Ramos (cell line): ENCODE data around the gene IGSF11.
"Not testable (repeated sequence)": the region's sequence is repeated elsewhere in the genome, so short reads cannot be mapped to it uniquely, and the experiment has no call there.

Source experiments
- in situ Hi-C: fragments of 300-500 bp; cut with MboI; formaldehyde crosslinking; loops from one replicate; pipeline ENCODE4 v1.14.3; 2022; ENCODE audit warnings: low sequenced_read_pairs; ENCODE audit not compliant: unreplicated experiment

The IGSF11 gene

GRCh38 chr3:118890206-118890605 is 144.4 kb downstream of the IGSF11 start:
- in situ Hi-C loops = loop anchor here (25.0 kb wide), 3 partner anchors 197 to 797 kb away; partner anchors contain the start of genes B4GALT4 and COX17

GRCh38 chr3:118889691-118890090 is 145.0 kb downstream of the IGSF11 start:
- in situ Hi-C loops = loop anchor here (25.0 kb wide), 3 partner anchors 198 to 798 kb away; partner anchors contain the start of genes B4GALT4 and COX17

- in situ Hi-C loops = loop anchor here (25.0 kb wide), 3 partner anchors 201 to 801 kb away; partner anchors contain the start of genes B4GALT4 and COX17
Observed at GRCh38 chr3:118886708-118887107, 147.9 kb downstream of the IGSF11 start.

DNA sequence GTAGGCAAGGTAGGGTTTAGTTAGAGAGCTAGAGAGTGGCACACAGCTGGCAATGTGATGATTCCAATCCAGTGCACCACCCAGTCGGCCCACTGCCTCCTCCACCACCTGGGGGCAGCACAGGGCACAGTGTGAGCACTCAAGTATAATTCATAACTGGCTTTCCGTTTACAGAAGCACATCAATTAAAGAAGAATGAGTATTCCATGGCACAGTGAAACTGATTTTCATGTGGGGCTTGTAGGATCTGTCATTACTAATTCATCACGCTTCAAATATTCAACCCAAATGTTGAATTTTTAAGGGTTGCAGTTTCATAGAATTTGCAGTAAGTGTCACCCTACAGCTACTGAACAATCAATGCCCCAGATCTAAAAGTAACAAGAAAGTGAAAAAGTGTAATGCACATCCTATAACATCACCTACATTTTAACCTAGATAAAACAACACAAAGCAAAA is 149.9 kb downstream of the IGSF11 start:
- in situ Hi-C loops = loop anchor here (25.0 kb wide), 3 partner anchors 203 to 803 kb away; partner anchors contain the start of genes B4GALT4 and COX17

DNA sequence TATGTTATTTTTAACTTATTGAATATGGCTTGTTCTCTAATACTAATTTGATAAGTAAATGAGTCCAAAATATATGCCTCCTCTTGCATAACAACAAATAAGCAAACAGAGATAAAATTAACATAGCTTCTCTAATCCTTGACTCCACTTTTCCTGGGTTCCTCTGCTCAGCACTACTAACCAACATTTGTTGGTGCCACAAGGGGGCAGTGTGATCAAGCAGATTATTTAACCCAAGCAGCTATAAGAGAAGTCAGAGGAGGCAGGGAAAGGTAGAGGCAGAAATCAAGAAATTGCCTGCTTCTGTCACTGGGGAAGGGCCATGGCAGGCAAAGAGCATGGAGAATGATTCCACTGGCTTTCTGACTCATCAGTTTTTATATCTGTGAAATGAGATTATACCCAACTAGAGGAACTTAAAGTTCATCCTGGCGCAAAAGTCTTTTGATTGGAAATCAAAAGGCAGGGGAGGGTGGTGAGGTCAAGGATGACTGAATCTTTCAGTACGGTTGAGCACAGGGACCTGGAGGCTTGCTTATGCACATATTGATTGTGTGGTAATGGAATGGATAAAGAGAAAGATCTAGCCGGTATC is 152.2 kb downstream of the IGSF11 start:
- in situ Hi-C loops = loop anchor here (25.0 kb wide), 3 partner anchors 205 to 805 kb away; partner anchors contain the start of genes B4GALT4 and COX17

DNA sequence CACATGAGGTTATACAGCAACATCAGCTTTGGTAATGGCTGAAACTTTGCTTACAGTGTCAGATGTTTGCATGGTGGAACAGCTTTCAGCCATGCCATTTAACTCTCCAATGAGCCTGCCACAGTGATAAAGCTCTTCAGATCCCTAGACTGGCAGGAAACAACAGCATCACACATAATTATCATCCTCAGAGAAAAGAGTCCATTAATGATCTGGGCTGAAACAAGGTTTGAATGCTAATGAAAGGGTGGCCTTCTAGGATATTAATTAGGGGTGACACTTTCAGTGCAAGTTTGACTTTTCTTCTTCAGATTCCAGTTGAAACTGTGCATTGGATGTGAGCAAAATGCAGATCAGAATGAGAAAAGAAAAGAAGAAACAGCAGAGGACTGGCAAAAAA is 166.6 kb downstream of the IGSF11 start:
- in situ Hi-C loops = no loop called here

GRCh38 chr3:118863731-118864322 is 170.8 kb downstream of the IGSF11 start:
- in situ Hi-C loops = no loop called here

GRCh38 chr3:118859950-118860349 is 174.7 kb downstream of the IGSF11 start:
- in situ Hi-C loops = no loop called here

DNA sequence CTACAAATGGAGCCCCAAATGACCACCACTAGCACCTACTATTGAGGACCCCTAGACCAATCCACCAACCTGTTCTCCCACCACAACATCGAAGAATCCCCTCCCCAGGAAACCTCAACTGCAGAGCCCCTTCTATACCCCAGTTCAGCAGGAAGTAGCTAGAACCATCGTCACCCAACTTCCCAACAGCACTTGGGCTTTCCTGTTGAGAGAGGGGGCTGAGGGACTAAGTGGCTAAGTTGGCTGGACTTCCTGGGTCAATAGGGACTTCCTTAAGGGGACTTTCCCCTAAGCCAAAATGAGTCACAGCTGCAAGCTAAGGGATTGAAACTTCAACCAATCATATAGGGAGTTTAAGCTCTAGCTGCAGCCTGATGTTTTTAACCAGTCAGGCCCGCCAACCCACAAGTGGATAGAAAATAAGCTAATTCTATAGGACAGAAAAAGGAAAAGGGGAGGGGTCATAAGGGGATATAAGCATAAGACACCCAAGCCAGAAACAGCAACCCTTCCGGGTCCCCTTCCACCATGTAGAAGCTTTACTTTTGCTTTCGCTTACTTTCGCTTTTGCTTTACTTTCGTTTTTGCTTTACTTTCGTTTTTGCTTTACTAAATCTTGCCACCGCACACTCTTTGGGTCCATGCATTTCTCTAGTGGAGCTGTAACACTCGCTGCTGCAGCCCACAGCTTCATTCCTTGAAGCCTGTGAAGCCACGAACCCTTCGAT is 183.0 kb downstream of the IGSF11 start:
- in situ Hi-C loops = not testable (repeated sequence)

DNA sequence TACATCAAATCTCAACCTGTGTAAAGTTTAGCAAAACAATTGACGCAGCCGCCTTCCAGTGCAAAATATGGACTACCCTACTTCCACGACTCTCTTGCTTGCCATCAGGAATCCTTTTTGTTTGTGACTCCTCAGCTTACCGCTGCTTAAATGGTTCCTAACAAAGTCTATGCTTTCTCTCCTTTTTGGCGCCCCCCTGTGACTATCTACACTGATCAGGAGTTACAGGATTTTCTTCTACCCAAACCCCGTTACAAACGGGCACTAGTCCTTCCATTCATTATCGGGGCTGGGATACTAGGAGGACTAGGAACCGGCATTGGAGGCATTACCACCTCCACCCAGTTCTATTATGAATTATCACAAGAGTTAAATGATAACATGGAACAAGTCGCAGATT is 184.0 kb downstream of the IGSF11 start:
- in situ Hi-C loops = no loop called here
